ENCODE data around the gene EPHA2. TPM values are rescaled to one million over a fixed set of nuclear protein-coding genes. Genes with fewer than 3 reads are reported as not detected.

EPHA2 gene
- polyA plus RNA-seq, 1 of the 3 experiments (the other 2 are of a cell fraction): 126 TPM

DNA sequence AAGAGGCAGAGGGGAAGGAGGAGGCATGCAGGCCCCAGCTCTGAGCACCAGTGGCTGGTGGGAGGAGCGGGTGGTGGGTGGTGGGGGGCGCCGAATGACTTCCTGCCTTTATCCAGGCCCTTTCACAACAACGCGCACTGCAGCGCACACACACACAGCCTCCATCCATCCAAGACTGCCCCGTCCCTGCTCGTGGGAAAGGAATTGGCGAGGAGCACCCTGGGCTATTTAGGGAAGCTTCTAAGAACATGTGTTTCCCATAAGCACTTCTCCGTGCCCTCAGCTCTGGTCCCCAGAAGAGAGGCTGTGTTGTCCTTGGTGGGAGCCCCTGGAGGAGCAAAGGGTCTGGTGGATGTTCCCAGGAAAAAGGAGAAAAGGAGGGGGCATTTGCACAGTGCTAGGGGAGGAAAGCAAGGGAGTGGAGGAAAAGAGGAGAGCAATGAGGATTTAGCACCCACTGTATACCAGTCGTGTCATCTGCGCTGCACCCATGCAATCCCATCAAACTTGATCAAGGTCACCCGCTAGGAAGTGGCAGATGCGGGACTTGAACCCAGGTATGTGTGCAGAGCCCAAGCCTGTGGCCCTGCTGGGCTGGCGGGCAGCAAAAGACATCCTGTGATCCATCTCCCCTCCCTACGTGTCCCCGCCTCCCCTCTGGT lies 28.1 kb downstream of the EPHA2 start:
- Histone ChIP-seq H3F3A (replicated peaks; ENCODE audit: insufficient read depth) (peaks cover 22% of the 10 kb centered on the region), H3K36me3 (replicated peaks in 1 of 2; ENCODE audit: control insufficient read depth in 1 of 2, insufficient read depth in 2 of 2, low read length in 1 of 2) (peaks cover 45 to 88% of the 10 kb centered on the region in 2 experiments), H4K20me1 (ENCODE audit: insufficient read depth) (peaks cover 8% of the 10 kb centered on the region; the same call in 1 of the 2 replicates), H3K9me3 (no peaks in the 10 kb centered on the region), H3K4me1 (ENCODE audit: control insufficient read depth in 1 of 2, insufficient read depth in 2 of 2, low read depth in 1 of 2, low read length in 1 of 2) (peaks cover 3 to 10% of the 10 kb centered on the region in 2 experiments; a peak in 1 of 4 replicates), H3K9me2 (no peaks in the 10 kb centered on the region), H3K4me3 (ENCODE audit: low read depth in 2 of 2, low read length in 1 of 2) (no peak overlapping the region), H3K9ac (no peak overlapping the region), H3K27me3 (ENCODE audit: insufficient read depth) (no peaks in the 10 kb centered on the region), H3K27ac (ENCODE audit: low read depth in 2 of 2, low read length in 1 of 2) (no peak overlapping the region; a peak in 1 of 4 replicates), H3K4me2 (no peak overlapping the region), H2AFZ (ENCODE audit: low read depth) (no peak overlapping the region), H3K79me2 (ENCODE audit: insufficient read depth) (peaks cover 18% of the 10 kb centered on the region; the same call in 1 of the 2 replicates)
- peak; percentile 70 for DNase-seq
- CTCF ChIA-PET: interaction anchor here (0.8 to 1.8 kb wide), 3 partner anchors 10 to 59 kb away, joined by 3 to 6 read pairs (median 4); no protein-coding TSS in a partner anchor
- TF ChIP-seq, protein P1, sequence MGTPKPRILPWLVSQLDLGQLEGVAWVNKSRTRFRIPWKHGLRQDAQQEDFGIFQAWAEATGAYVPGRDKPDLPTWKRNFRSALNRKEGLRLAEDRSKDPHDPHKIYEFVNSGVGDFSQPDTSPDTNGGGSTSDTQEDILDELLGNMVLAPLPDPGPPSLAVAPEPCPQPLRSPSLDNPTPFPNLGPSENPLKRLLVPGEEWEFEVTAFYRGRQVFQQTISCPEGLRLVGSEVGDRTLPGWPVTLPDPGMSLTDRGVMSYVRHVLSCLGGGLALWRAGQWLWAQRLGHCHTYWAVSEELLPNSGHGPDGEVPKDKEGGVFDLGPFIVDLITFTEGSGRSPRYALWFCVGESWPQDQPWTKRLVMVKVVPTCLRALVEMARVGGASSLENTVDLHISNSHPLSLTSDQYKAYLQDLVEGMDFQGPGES (IDR thresholded peaks at IDR 0.05; ENCODE audit: low read depth, low read length): no peak
- TF ChIP-seq POLR2AphosphoS5 (IDR thresholded peaks at IDR 0.05; ENCODE audit: low read depth, low read length): no peak
- TF ChIP-seq, protein P2, sequence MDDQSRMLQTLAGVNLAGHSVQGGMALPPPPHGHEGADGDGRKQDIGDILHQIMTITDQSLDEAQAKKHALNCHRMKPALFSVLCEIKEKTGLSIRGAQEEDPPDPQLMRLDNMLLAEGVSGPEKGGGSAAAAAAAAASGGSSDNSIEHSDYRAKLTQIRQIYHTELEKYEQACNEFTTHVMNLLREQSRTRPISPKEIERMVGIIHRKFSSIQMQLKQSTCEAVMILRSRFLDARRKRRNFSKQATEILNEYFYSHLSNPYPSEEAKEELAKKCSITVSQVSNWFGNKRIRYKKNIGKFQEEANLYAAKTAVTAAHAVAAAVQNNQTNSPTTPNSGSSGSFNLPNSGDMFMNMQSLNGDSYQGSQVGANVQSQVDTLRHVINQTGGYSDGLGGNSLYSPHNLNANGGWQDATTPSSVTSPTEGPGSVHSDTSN (IDR thresholded peaks at IDR 0.05): no peak
- no peak for TF ChIP-seq MEF2A (IDR thresholded peaks at IDR 0.05; ENCODE audit: borderline replicate concordance, low read depth)
- no peak for TF ChIP-seq USF2 (IDR thresholded peaks at IDR 0.05; ENCODE audit: borderline replicate concordance, low read depth, low read length)
- TF ChIP-seq GATA2 (CRISPR knock-in tag; IDR thresholded peaks at IDR 0.05): no peak
- TF ChIP-seq RAD21 (IDR thresholded peaks at IDR 0.05; ENCODE audit: low read length): no peak
- no peak for TF ChIP-seq ZBTB33 (IDR thresholded peaks at IDR 0.05; ENCODE audit: borderline replicate concordance, low read depth)
- no peak for TF ChIP-seq RCOR1 (IDR thresholded peaks at IDR 0.05; ENCODE audit: low read length)
- no peak for TF ChIP-seq NRF1 (IDR thresholded peaks at IDR 0.05; ENCODE audit: low read depth, low read length)
- no peak for TF ChIP-seq TEAD4 (IDR thresholded peaks at IDR 0.05; ENCODE audit: borderline replicate concordance, insufficient read depth)
- no peak for TF ChIP-seq GABPA (IDR thresholded peaks at IDR 0.05; ENCODE audit: low read depth)
- TF ChIP-seq FOSL2 (IDR thresholded peaks at IDR 0.05; ENCODE audit: borderline replicate concordance, low read depth): no peak
- WGBS (ENCODE audit: low lambda C conversion rate): 93% methylated on average over 12 of the region's 17 CpGs
- POLR2A ChIA-PET: no interaction called here
